GM19468 (cell line): ENCODE measurements around the gene XIRP2.

Experiments
- ATAC-seq: cut with Tn5 transposase; IDR thresholded peaks from one replicate; pipeline ENCODE4 v1.9.1; 2021; ENCODE audit warnings: mild to moderate bottlenecking, moderate library complexity, moderate number of reproducible peaks; ENCODE audit not compliant: unreplicated experiment; ENCODE audit errors: extremely low read depth

Gene XIRP2, protein sequence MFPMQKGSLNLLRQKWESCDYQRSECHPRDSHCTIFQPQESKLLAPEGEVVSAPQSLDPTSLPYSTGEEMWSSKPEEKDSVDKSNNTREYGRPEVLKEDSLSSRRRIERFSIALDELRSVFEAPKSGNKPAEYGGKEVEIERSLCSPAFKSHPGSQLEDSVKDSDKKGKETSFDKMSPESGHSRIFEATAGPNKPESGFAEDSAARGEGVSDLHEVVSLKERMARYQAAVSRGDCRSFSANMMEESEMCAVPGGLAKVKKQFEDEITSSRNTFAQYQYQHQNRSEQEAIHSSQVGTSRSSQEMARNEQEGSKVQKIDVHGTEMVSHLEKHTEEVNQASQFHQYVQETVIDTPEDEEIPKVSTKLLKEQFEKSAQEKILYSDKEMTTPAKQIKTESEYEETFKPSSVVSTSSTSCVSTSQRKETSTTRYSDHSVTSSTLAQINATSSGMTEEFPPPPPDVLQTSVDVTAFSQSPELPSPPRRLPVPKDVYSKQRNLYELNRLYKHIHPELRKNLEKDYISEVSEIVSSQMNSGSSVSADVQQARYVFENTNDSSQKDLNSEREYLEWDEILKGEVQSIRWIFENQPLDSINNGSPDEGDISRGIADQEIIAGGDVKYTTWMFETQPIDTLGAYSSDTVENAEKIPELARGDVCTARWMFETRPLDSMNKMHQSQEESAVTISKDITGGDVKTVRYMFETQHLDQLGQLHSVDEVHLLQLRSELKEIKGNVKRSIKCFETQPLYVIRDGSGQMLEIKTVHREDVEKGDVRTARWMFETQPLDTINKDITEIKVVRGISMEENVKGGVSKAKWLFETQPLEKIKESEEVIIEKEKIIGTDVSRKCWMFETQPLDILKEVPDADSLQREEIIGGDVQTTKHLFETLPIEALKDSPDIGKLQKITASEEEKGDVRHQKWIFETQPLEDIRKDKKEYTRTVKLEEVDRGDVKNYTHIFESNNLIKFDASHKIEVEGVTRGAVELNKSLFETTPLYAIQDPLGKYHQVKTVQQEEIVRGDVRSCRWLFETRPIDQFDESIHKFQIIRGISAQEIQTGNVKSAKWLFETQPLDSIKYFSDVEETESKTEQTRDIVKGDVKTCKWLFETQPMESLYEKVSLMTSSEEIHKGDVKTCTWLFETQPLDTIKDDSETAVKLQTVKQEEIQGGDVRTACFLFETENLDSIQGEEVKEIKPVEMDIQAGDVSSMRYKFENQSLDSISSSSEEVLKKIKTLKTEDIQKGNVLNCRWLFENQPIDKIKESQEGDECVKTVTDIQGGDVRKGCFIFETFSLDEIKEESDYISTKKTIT (N-terminal part only)

DNA sequence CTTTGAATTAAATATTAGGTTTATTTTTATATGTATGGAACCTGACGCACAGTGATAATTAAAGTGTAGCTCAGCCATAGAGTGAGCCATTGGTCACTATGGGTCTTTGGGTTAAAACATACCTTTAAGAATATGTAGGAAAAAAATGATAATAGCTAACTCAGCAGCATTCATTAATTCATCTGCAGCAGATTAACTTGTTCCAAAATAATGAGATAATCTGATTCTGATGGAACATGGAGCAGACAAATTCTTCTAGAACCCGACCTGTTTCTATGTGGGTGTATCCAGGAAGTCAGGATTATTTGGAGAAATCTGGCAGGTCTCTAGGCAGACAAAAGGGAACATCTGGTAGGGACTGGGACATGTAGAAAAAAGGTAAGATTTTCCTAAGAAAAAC is at the start of gene XIRP2:
XIRP2 (plus strand) TSS at position 301 of the 400 bp plus-strand sequence. CDS start 15,003 bp downstream, outside the sequence.
- no peak for ATAC-seq

DNA sequence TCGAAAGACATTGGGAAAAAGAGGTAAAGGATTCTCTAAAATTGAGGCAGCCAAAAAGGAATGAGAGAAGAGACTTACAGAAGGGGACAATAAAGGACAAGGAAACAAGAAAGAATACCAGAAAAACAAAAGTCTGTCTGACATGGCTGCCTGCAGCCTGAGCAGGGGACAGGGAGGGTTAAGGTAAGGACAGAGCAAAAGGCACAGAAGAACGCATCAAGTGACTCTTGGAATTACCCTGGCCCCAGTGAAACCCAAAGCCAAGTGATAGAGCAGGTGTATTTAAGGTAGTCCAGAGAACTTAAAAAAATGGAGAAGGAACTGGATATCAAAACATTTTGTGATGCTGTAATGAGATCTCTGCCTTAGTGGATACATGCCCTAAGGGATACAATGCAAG is 47.1 kb upstream of the XIRP2 start:
- no peak for ATAC-seq

DNA sequence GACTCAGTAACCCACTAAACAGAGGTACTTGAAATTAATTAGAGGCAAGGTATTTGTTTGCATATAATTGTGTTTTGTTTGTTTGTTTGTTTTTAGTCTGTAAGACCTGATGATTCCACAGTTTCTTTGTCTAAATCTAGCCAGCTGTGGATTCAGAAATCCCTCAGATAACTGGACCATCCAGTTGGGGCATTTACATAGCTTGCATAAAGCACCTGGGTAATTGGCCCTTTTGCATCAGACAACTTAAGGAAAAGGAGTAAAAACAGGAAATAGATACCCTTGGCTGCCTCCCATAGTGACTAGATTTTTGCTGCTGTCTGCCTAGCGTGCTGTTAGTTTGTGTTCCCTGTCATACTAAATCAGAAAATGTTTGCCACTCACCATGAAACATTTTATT is 46.6 kb upstream of the XIRP2 start:
- no peak for ATAC-seq

DNA sequence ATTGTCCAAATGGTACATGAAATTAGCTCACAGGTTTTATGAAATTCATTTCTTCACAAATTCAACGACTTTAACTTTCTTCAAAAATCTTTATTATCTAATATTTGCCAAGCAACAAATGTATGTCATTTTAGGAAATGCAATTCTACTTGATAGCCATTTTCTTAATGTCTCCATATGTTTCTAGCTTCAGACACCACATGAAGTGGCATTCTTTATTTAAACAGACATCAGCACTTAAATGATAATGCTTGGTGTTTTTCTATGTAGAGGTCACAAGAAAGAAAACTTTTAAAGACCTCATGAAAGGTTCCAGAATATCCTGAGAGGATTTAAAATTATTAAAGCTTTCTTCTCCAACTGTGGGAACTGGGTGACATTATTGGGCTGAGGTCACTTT is 44.2 kb upstream of the XIRP2 start:
- no peak for ATAC-seq

DNA sequence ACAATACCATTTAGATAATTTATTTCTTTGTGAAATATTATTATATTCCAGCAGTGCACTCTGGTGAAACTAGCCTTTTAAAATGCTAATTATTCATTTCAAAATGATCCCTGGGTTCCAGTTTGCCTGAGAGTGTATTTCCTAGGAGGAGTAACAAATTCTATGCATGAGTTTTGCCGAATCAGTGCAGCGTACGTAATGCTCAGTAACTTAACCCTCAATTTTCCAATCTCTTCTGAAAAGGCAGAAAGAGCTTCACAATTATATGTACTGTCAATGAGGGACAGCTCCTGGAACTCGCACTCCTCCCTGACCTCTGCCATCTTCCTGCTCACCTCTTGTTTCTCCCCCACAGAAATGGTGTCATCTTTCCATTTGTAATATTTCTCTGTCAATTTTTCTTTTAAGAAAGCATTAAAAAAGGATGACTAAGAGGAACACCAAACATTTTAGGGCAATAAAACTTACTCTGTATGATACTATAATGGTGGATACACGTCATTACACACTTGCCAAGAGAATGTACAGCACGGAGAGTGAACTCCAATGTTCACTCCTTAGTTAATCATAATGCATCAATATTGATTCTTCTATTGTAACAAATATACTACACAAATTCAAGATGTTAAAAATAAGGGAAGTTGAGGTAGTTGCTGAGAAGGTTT is 25.7 kb upstream of the XIRP2 start:
- ATAC-seq, result no peak

DNA sequence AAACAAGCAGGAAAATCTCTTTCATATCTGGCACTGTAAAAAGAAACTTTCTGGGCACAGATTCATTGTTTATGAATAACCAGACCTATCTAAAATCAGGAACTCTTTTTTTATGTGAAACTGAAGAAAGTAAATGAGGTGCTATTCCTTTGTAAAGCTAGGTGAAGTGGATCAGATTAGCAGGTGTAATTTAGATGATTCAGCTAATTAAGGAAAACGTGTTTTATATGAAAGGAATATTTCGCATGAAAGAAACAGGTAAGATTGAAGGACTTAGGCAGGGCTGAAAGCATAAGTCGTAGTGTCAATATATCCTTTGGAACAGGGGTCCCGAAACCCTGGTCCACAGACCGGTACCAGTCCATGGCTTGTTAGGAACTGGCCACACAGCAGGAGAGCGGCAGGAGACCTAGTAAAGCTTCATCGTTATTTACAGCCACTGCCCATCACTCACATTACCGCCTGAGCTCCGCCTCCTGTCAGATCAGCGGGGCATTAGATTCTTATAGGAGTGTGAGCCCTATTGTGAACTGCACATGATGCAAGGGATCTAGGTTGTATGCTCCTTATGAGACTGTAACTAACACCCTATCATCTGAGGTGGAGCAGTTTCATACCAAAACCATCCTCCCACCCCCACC is 20.3 kb upstream of the XIRP2 start:
- no peak for ATAC-seq

DNA sequence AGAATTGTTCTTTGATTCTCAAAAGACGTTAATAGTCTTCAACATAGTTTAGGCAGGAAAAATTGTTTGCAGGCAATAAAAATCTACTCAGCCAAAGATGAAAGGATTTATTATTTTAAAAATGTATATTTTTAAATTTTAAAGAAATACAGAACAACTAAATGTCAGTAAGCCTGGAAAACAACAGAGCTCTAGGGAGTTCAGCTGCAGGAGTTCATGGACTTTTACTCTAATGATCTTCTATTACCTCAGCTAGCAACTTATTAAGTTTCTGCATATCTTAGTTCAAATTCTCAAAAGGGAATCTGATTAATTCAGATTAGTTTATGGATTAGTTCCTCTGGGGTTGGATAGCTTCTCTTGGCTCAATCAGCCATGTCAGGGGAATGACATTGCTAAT is 17.9 kb upstream of the XIRP2 start:
- no peak for ATAC-seq

DNA sequence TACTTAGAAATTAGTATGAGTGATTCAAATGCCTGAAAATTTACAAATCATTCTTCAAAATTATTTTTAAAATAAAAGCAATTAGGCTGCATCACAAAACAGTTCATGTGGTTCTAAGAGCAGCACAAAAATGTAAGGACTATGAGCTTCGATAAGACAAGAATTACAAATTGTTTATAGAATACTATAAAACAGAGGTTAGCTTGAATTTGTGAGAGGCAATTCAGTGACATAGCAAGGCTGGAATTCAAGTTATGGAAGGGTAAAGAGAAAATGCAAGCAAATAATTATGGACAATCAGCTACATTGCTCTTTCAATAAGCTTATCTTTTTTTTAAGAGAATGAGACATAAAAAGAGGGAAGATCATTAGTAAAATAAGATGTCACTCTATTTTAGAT is 7.1 kb upstream of the XIRP2 start:
- ATAC-seq, result no peak

DNA sequence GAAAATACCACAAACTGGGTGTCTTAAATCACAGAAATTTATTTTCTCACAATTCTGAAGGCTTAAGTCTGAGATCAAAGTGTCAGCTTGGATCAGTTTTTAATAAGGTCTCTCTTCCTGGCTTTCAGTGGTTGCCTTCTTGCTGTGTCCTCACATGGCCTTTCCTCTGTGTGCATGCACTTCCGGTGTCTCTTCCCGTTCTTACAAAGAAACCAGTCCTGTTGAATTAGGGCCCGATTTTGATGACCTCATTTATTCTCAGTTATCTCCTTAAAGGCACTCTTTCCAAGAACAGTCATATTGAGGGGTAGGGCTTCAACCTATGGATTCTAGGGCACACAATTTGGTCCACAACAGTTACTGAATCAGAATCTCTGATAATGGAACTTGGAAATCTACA is 5.4 kb upstream of the XIRP2 start:
- ATAC-seq, result no peak

DNA sequence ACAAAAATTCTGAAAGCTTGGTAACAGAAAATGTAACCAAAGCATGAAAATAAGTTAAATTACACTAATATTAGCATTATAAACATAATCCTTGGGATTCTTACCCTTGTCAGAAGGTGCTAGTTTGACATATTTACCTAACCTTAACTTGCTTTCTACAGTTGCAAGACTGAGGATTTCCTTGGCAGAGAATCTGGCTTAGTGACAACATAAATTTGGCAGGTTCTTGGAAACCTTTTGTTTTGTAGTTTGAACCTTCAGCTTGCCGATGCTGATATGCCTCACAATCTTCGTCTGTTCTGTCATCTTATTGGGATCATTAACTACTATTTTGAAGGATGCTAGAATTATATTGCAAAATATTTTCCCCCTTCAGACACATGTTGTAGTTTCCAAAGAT is 3.4 kb downstream of the XIRP2 start:
- no peak for ATAC-seq

DNA sequence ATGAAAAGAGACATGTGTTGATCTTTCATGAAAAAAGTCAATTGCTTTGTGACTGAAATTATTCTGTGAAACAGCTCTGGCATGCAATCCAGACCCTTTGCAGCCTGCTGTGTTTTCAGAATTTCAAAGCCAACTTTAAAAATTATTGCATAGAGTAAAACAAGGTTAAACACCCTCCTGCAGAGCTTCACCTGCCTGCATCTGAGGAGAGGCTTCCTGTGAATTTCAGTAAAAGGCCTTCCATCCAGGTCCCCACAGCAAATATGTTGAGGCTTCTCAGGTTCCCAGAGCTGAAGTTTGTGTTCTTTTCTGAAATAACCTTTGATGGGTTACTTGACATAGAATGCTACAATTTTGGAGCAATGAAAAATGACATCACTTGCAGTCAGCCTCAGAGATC is 4.1 kb downstream of the XIRP2 start:
- ATAC-seq, result no peak

DNA sequence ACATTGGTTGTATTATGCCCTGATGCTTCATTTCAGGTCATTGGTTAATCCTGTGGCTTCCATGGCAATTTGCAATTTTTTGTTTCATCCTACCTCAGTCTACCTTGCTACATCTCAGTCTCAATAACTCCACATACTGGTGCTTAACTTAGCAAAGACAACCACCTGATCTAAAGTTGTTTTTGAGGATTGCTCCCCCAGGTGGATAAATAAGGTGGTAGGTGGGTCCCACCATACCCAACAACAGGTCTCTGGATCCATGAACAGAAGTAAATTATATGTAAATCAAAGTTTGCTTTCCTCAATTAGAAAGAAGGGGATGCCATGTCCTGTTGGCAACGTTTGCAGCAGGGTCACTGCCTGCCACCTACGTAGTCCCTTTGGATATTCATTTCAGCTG is 7.0 kb downstream of the XIRP2 start:
- no peak for ATAC-seq

DNA sequence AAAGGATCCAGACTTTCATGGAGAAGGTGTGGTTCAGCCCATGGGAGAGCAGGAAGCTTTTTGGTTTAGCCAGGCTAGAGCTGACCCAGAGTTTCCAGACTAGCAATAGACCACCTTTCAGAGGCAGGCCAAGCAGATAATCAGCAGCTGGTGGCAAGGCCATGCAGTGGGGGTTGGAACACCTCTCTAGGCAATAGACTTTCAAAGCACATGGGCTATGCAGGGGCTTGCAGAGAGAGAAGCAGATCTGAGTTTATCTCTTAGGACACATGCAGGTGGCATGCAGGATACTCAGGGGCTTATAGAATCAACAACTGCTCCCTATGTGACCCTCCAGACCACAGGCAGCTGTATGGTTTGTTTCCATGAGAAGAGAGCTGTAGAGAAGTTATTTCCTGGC is 9.4 kb downstream of the XIRP2 start:
- no peak for ATAC-seq

DNA sequence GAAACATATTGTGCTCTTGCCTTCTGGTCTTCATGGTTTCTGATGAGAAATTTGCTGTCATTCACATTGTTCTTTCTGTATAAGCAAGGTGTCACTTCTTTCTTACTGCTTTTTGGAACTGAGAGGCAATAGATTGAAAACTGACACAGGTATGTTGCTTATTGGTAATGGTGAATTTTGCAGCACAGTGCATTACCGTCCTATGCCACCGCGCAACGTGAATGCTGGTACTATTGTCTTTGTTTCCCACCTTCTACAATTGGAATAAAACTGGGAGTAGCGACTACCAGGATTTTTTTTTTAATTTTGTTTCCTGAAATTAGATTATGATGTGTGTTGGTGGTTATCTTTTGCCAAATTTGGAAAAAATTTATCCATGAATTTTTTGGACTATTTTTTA is 11.4 kb downstream of the XIRP2 start:
- ATAC-seq, result no peak

DNA sequence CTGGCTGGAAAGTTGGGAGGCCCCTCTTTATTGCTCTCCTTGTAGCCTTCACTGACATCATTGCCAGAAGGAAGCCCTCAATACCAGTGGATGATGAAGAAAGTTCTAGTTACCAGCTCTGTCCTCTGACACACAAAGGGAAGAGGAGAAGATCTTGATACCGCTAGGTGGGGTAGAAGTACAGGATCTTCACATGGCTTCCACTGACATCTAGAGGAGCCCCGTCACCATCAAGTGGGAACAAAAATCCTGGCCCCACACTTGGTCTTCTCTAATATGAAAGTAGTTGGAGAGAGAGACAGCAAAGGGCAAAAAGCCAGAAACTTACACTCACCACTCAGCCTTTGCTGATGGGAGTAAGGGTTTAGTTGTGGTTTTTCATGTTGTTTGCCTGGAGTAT is 12.4 kb downstream of the XIRP2 start:
- no peak for ATAC-seq

DNA sequence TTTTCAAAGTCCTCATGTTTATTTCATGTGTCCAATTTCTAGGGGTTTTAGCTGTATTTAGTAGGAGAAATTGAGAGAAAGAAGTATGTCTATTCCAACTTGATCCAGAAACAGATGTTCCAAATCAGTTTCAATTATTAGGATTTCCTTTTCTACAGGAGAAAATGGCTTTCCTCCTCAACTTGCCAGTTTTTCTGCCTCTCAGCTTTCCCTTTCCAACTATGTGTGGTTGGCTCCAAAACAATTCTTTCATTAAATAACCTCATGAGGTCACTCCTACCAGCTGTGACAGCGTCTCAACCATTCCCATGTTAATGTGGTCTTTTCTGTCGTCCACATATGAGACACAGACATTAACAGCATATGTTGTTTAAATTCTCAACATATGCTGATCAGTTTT is 13.1 kb downstream of the XIRP2 start:
- ATAC-seq, result no peak

DNA sequence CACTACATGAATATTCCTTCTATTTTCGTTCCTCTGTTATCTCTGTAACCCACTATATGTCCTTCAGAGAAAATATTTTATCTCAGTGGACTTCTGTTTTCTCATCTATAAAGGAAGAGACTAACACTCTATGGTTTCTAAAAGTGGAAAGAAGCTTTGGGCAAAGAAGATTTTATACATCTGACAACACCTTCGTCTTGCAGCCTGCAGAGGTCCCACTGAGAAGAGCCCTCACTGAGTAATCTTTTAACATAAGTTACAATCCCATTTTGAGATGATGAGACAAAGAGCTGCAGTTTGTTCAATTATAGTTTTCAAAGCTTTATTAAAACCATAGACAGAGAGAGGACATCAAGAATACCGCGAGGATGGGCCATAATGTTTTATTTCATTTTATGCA is 28.7 kb downstream of the XIRP2 start:
- no peak for ATAC-seq

DNA sequence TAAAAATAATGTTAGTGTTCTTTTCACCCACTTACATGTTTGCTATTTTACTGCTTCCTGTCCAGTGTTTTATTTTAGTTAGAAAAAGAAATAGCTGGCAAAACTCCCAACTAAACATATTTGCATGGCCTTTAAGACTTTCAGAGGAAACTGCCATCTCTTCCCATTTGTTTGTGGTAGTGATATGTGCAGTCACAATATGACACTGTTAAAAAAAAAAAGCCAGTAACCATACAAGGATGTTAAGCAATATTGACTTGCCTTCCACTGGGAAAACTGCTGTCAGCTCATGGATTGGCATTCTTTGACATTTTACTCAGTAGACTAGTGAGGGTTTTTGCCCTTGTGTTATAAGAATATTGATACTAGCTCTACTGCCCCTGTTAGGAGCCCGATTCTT is 29.1 kb downstream of the XIRP2 start:
- ATAC-seq, result no peak

DNA sequence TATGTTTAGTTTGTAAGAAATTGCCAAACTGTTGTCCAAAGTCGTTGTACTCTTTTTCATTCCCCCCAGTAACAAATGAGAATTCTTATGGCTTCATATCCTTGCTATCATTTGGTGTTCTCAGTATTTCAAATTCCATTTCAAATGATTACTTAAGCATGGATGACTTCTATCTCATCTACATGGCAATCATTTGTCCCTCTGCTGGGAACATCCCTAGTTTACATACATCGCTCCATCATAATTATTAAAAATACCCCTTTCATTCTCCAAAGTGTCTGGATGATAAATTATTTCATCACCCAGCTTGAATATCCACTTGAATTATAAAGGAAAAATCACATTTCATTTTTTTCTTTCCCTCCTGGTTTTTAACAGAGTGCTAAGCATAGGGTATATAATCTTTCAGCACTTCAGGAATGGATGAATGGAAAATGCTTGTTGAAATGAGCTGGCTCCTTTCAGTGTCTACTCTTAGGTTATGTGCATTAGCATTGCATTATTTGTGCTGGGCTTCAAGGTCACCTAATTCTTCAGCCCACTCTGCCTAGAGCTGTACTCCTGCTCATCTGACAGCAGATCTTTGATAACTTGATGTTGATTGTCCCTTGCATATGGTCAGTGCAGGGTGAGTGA is 33.1 kb downstream of the XIRP2 start:
- ATAC-seq, result no peak
